SH-SY5Y (cell line): ENCODE results near the gene ALPG.

Experiments used
- GATA2 ChIP-seq: IDR thresholded peaks from 2 replicates; pipeline ENCODE4 v1.6.1; 2011; ENCODE audit warnings: mild to moderate bottlenecking, low read depth, low read length
- GATA3 ChIP-seq: IDR thresholded peaks from 2 replicates; pipeline ENCODE4 v1.6.1; 2011; ENCODE audit warnings: low read depth, mild to moderate bottlenecking, low read length, moderate library complexity

GRCh38 chr2:232390661-232391060 is 16.0 kb upstream of the ALPG start:
- TF ChIP-seq GATA2 (no peak), GATA3 (no peak)
